Liver (tissue), 3 donors: ENCODE results near the gene SIGLEC12.

Experiments
- ATF3 ChIP-seq: IDR thresholded peaks from 2 replicates; pipeline ENCODE4 v1.6.1; 2016; ENCODE audit warnings: antibody characterized with exemption
- CTCF ChIP-seq: fragments of 150-350 bp; IDR thresholded peaks from 2 replicates; pipeline ENCODE4 v1.5.1; 2017; ENCODE audit warnings: improper control_type of control experiment, low read depth, low read length; ENCODE audit not compliant: missing input control
- EGR1 ChIP-seq, 2 donors: IDR thresholded peaks; 2 replicates each; pipeline ENCODE4 v1.6.1; 2016 to 2018; ENCODE audit warnings: antibody characterized with exemption in 2 of 2, low read depth in 2 of 2
- FOXA1 ChIP-seq: IDR thresholded peaks from 2 replicates; pipeline ENCODE4 v1.6.1; 2016; ENCODE audit warnings: antibody characterized with exemption
- GABPA ChIP-seq, 2 donors: IDR thresholded peaks in 1 of 2; conservative IDR thresholded peaks in 1 of 2; 2 replicates each; pipeline ENCODE4 v1.6.1; 2016; ENCODE audit warnings: antibody characterized with exemption in 2 of 2, mild to moderate bottlenecking in 1 of 2, moderate library complexity in 1 of 2
- HNF4G ChIP-seq: IDR thresholded peaks from 2 replicates; pipeline ENCODE4 v1.6.1; 2016; ENCODE audit warnings: antibody characterized with exemption
- JUND ChIP-seq, 2 donors: IDR thresholded peaks; 2 replicates each; pipeline ENCODE4 v1.6.1; 2016; ENCODE audit warnings: antibody characterized with exemption in 2 of 2
- MAX ChIP-seq: IDR thresholded peaks from 2 replicates; pipeline ENCODE4 v1.6.1; 2016; ENCODE audit warnings: antibody characterized with exemption
- NR2F2 ChIP-seq: IDR thresholded peaks from 2 replicates; pipeline ENCODE4 v1.6.1; 2016; ENCODE audit warnings: antibody characterized with exemption
- RAD21 ChIP-seq, 2 donors: IDR thresholded peaks; 2 replicates each; pipeline ENCODE4 v1.6.1; 2016; ENCODE audit warnings: antibody characterized with exemption in 2 of 2, mild to moderate bottlenecking in 2 of 2
- REST ChIP-seq: IDR thresholded peaks from 2 replicates; pipeline ENCODE4 v1.6.1; 2016; ENCODE audit warnings: antibody characterized with exemption, mild to moderate bottlenecking
- SP1 ChIP-seq: IDR thresholded peaks from 2 replicates; pipeline ENCODE4 v1.6.1; 2018; ENCODE audit warnings: antibody characterized with exemption, mild to moderate bottlenecking
- TAF1 ChIP-seq: conservative IDR thresholded peaks from 2 replicates; pipeline ENCODE4 v1.6.1; 2016; ENCODE audit warnings: antibody characterized with exemption, mild to moderate bottlenecking
- YY1 ChIP-seq: IDR thresholded peaks from 2 replicates; pipeline ENCODE4 v1.6.1; 2016; ENCODE audit warnings: antibody characterized with exemption, mild to moderate bottlenecking
- donor health status: healthy.
- donor health status: healthy.

- no peak for TF ChIP-seq CTCF
- TF ChIP-seq FOXA1: no peak
- TF ChIP-seq EGR1 (IDR thresholded peaks at IDR 0.05; ENCODE audit: low read depth in 2 of 2): no peak
- TF ChIP-seq ATF3: no peak
- no peak for TF ChIP-seq REST
- TF ChIP-seq TAF1: no peak
- TF ChIP-seq SP1: no peak
- TF ChIP-seq GABPA (IDR thresholded peaks at IDR 0.05 in 1 of 2, conservative IDR thresholded peaks at IDR 0.05 in 1 of 2): no peak
- no peak for TF ChIP-seq RAD21 (IDR thresholded peaks at IDR 0.05)
- no peak for TF ChIP-seq HNF4G
- no peak for TF ChIP-seq YY1
- no peak for TF ChIP-seq MAX
- no peak for TF ChIP-seq JUND (IDR thresholded peaks at IDR 0.05)
- TF ChIP-seq NR2F2: no peak
Observed at GRCh38 chr19:51450730-51451307, 50.8 kb downstream of the SIGLEC12 start.
